Stimulated activated CD8-positive, alpha-beta memory T cell treated with anti-CD3 and anti-CD28 coated beads, Interleukin-12 subunit alpha, Interleukin-12 subunit beta, amount 100 ng/mL, for 24 hours (primary cell): Measurements from ENCODE around the gene TAGLN2.

Source experiments
- DNase-seq: peaks from one replicate; pipeline ENCODE4 v3.0.0-alpha.2; 2020; ENCODE audit errors: extremely low read depth

TAGLN2 gene

DNA sequence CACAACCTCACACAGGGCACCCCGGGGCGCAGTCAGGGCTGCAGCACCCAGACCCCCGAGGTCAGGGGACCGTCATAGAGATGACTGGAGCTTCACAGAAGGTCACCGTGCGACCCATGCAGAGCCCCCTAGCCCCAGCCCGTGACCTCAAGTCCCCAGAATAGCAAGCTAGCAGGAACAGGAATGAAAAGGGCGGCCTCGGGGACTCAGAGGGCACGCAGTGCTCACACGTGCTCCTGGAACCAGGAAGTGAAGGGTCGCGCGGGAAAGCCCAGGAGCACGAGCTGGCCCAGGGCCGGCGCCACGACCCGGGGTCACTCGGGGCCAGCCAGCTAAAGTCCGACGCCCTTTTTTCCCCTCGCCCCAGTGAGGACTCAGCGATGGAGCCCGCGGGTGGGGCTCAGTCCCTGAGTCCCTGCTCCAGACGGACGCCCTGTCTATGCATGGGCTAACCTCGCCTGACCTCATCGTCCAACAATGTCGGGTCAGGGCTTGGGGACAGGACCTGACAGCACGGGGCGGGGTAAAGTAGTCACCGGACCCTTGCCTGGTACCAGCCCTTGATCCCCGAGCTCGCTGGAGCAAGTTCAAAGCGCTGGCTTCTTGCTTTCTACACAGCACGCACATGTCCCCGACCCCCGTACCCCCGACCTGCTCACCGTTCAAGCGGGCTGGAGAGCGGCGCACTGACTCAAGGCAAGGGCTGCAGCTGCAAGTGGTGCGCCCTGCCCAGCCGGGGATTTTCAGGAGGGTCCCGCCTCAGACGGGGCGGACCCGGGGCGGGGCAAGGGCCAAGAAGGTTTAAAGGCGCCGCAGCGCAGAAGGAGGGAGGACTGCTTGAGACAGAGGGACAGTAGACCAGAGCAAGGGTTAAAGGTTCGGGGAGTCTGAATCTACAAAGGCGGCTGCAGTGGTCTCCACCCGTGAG lies at the start of gene TAGLN2:
Gene TAGLN2, minus strand, starts transcription at position 717 of the 928 bp plus-strand sequence. CDS start 4,998 bp downstream, outside the sequence.
- peak; percentile 74 for DNase-seq

DNA sequence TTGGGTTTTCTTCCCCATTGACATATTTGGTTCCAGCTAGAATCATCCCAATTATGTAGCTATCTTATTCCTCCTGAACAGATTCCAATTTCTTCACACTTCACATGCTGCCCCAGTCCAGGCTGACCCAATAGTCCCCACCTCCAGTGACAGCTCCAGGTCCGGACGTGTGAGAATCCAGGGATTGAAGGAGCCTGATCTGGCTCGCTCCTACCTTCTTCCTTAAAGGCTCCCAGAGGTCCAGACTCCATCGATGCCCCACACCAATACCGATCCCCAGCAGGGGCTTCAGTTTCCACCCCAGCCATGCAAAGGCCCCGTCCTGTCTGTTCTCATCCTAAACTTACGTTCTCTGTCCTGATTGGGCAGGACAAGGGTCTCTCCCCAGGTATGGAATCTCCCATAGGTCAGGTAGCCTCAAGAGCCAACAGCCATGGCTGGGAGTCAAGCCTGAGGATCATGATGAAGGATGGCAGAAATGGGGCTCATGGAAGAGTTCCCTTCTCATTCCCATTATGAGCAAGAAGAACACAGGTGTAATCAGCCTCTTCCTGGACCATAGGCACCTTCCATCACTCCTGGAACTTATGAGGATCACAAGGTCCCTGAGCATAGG lies 49.2 kb upstream of the TAGLN2 start:
- no peak for DNase-seq

DNA sequence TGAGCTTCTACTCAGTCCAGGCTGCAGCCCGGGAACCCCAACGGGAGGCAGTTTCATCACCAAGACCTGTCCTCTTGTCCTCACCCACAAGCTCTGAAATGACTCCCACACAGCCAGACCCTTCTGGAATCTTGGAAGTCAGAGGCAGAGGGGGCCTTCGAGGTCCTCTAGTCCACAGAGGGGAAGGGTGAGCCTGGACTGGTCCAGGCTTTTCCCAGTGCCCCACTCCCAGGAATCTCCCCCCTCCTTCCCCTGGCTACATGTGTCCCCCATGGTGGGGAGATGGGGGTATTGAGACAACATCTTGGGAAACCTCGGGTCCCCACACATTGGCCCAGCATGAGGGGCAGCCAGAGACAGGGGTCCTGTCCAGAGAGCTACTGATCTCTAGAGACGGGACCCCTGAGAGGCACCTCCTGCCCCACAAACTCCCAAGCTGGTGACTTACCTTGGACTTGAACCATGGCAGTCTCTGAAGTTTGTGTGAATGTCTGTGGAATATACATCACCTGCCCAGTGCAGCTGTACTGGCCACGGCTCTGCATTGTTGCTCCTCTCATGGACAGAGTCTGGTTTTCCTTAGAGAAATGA lies 48.1 kb upstream of the TAGLN2 start:
- no peak for DNase-seq

DNA sequence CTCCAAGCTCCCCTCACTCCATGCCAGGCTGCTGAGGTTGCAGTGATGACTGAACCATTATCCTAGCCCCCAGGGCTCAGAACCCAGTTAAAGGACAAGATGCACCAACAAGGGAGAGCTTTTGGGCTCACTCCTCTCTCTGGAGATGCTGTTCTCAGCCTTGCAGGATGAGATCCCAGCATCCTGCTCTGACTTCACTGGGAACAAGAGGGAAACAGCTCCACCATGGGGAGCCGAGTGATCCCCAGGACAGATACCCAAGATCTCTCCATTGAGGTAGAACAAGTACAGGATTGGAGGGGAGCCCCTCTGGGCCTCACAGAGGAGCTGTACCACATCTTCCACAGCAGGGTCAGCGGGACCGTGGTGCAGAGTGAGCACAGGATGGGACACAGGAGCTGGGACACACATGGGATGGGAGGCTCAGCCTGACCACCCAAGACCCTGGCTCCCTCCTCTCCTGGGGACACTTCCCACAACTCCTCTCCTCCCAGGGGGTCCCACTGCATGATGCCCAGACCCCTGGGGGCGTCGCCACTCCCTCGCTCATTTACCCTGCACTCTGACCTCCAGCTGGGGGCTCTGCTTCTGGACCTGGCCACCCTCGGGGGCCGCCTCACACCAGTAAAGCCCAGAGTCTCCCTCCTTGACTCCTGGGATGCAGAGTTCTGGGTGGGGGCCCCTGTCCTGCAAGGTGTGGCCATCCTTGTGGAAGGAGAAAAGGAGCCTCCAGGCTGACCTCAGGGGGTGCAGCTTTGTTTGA lies 47.3 kb upstream of the TAGLN2 start:
- DNase-seq = no peak

DNA sequence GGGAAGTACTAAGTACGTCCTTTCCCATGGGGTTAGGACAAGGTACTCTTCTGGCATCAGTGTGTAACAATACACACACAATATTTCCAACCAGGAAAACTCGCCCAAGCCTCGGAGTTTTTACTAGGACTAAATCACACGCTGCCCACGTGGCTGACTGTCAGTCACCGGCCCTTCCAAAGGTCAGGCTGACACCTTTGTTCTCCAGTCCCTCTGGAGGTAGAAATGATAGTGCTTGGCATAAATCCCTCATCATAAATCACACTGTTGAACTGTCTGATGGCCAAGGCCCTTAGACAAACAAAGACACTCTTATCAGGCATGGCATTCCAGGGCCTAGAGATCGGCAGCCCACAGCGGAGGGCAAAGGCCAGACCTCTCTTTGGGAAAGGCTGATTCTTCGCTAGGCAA lies 45.6 kb upstream of the TAGLN2 start:
- no peak for DNase-seq

DNA sequence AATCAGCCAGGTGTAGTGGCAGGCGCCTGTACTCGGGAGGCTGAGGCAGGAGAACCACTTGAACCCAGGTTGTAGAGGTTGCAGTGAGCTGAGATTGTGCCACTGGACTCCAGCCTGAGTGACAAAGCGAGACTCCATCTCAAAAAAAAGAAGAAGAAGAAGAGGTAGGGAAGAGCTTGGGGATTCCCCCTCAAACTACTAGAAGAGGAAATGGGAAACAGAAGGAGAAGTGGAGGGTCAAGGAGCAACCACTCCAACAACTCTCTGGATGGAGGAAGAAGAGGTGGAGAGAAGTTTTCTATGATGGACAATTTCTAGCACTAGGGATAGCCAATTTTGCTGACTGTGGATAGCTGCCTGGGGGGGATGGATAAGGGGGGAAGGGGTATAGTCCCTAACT lies 43.6 kb upstream of the TAGLN2 start:
- no peak for DNase-seq

DNA sequence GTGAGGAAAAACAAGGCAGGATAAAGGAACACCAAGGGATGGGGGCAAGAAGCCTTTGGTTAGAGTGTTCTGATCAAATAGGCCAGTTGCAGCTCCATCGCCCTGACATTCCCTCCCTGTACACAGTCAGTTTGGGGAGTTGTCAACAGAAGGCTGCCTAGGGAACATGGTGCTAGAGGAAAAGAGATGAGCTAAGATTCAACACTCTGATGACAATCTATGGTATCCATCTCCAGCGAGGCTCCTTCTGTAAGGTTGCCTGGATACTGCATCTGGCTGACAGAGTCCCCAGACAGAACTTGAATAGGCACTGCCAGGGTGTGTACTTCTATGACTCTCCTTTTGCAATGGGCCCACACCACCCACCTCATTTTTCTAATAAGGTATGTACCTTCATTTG lies 40.0 kb upstream of the TAGLN2 start:
- no peak for DNase-seq

DNA sequence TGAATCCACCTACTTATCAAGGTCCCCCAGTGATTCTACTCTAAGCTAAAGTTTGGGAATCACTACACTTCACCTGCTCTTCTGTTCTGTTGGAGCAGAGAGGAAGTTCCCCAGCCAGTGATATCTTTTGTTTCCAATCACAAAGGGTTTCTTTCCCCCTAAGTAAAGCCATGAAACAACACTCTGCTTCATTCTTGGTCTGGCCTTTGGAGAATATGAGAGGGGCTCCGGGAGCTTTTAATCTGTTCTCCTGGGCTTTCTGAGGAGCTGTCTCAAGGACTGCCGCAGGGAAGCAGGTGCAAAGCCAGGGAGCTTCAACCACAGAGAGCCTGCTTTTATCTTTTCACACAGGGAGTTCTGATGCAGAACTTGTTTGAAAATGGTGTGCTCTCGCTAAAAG lies 38.8 kb upstream of the TAGLN2 start:
- DNase-seq = no peak

DNA sequence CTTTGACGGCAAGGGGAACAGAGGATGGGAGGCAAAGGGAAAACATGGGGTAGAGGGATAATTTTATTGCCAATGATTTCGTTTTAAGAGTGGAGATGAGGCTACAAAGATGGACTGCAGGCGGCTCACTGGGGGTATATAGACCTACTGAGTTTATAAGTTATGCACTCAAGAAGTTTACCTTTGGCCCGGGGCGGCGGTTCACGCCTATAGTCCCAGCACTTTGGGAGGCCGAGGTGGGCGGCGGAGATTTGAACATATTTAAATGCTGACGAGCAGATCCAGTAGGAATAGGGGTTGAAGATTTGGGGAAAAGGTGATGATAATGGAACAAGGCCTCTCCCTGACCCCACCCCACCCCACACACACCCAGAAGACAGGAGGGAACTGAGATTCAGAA lies 36.9 kb upstream of the TAGLN2 start:
- no peak for DNase-seq

DNA sequence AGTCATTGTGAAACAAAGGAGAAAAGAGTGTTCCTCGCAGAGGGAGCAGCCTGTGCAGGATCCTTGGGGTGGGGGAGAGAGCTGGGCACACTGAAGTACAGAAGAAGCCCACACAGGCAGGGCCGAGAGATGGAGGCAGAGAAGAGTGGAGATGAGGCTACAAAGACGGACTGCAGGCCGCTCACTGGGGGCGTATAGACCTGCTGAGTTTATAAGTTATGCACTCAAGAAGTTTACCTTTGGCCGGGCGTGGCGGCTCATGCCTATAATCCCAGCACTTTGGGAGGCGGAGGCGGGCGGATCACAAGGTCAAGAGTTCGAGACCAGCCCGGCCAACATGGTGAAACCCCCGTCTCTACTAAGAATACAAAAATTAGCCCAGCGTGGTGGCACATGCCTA lies 36.3 kb upstream of the TAGLN2 start:
- no peak for DNase-seq

DNA sequence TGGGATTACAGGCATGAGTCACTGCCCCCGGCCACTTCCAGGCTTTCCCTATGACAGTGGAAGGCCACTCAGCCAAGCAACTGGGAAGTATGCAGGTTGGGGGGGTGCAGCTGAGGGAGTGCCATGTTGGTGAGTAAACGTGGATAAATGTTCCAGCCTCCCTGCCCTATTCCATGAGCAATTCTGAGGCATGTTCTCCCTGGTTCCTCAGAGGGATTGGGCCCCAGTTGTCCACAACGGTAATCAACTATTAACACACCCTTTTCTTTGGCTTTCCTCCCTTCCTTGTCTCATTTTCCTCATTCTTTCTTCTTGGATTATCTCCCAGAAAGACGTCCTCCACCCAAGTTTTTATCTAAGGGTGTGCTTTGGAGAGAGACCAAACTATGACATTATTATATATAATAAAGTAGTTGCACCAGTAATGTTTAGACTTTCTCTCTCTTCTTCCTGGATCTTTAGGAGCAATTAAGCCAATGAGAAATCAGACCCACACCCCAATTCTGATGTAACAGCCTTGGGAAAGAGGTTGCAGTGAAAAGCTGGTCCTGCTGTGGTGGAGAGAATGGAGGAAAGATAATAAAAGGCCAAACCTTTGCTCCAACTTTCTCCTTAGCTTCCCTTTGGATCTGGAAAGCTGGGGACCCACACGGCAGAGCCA lies 35.5 kb upstream of the TAGLN2 start:
- no peak for DNase-seq

DNA sequence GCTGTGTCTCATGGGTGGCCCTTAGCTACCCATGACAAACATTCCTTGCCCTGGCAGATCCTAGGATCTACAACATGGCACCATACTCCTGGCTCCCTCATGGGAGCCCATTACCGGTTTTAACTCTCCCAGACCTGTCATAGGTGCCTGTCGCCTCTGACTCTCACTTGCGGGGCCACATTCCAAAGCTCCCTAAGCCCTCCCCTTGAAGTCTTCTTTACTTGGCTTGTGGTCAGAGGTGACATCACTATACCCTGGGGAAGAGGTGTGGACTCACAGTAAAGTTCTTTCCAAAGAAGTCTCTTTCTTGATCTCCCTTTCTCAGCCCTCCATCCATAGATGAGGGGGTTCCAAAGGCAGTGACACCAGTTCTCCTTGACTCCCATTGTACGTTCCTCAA lies 34.1 kb upstream of the TAGLN2 start:
- no peak for DNase-seq

DNA sequence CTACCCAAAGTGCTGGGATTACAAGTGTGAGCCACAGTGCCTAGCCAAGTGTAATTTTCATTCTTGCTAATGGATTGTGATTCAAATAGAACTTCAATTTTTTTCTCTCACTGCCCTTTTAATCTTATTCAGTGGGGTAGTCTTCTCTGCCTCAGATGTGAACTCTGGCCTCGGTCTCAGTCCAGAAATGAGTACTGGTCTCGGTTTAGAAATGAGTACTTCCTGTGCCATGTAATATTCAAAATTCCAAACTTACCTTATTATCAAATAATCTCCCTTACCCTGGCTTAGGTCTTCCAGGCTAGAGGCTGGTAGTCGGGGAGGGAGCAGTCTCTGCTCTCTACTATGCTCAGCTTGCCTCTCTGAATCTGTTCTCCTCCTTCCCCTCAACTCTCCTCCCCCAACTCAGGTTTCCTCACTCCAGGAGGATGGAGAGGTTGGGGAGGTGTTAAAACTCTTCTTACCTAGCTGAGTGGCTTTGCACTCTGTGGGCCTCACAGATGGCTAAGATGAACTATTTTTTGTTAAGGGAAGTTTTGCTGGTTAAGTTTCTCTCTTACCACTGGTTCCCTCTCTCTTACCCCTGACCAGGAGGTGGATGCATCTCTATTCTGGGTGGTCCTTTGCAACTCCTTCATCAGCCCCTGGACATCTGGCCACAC lies 33.5 kb upstream of the TAGLN2 start:
- no peak for DNase-seq

DNA sequence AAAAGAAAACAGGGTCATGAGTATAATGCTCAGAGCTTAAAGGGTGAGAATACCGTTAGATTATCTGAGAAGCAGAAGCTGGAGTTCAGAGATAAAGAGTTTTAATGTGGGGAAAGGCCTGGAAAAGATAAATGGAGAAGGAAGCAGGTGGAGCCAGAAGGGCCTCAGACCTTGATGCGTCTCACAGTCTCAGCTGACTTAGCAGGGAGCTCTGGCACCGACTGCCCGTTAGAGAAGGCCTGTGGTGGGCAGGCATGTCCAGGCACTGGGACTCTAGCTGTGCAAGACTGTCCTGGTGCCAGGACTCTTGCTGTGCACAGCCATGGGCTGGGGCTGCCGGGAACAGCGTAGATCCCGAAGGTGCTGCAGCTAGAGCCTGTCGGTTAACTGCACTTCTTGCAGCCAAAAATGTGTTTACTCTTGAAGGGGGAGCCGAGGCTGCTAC lies 32.5 kb upstream of the TAGLN2 start:
- no peak for DNase-seq

DNA sequence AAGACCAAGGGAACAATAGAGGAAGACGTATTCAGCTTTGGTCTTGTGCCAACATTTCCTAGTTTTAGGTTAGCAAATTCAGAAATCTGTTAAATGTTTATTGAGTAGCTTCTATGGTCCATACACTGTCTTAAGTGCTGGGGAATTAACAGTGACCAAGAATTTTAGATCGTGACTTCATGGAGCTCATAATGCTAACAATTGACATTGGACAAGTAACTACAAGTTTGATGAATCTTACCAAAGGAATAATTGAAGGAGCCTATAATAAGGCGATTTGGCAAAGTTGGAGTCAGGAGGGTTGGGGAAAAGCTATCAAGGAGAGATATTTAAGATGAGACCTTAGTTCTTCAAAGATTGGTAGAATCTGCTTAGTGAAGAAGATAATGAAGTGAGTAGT lies 30.1 kb upstream of the TAGLN2 start:
- no peak for DNase-seq

DNA sequence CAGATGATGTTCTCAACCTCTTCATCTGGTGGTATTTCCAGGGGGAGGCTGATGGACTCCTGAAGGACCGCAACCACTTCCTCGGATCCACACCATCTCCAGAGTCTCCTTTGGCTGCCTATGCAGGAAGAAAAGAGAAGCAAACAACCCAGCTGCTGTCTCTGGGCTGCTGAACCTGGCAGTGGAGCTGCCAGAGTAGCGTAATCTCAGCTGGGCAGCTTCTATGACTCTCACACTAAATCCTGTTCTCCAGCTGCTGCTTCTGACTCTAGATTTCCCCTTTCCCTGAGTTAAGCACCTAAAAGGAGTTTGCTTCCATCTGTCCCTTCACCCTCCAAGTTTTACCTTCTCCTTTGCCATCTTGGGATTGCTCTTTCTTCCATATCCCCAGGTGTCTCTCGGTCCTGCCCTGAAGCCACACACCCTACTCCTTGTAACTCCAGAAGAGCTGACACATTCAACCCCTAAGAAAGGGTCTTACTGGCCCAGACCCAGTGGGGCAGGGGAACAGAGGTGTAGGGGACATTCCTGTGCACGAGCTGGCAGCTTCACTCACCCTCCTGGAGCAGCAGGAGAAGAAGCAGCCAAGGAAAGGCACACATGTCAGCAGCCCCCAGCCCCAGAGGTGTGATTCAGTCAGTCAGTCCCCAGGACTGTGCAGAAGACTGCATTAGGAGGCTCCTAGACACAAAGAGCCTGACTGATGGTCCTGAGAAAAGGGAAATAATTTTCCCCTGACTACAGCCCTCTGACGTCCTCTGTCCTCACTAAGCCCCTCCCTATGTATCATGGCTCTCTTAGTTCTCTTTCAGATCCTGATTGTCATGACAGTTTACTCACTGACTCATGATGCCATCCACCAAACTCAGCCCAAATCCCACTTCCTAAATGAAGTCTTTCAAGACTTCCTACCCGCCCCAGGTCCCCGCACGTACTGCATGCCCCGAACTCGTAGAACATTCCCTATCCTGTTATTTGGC lies 28.5 kb upstream of the TAGLN2 start, which contains the start of gene SLAMF9:
Gene SLAMF9, minus strand, starts transcription at position 702 of the 980 bp plus-strand sequence. Its CDS starts 100 bp downstream, at position 602.
- no peak for DNase-seq

DNA sequence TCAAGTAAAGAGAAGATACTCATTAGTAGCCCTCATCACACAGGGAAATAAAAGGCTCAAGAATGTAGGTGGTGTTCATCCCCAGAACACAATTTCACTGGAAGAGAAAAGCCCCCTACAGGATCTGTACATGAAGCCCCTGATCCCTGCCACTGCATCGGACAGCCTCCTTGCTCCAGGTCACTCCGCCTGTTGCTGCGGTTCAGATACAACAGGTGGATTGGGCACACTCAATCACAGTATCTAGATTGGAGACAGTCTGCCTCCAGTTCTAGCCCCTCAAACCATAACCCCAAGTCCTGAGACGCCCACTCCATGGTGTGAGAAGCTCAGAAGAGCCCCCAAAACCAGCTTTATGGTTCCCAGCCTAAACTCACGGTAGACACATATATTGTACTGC lies 27.6 kb upstream of the TAGLN2 start:
- no peak for DNase-seq

DNA sequence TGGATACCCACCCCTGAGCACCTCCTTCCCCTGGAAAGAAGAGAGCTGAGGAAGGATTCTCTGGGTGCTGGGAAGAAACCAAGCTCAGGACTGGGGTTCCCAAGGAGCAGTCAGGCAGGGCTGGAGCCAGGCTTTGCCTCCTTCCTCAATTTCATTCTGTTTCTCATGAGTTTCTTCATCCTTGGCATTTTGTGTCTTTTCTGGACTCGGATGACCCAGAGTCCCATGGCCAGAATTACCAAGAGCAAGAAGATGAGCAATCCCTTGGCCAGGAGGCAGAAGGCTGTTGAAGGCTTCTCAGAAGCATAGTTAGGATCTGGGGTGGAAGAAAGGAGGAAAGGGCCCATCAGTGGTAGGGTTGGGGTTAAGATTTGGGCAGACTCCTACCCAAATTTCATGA lies 26.2 kb upstream of the TAGLN2 start:
- no peak for DNase-seq

DNA sequence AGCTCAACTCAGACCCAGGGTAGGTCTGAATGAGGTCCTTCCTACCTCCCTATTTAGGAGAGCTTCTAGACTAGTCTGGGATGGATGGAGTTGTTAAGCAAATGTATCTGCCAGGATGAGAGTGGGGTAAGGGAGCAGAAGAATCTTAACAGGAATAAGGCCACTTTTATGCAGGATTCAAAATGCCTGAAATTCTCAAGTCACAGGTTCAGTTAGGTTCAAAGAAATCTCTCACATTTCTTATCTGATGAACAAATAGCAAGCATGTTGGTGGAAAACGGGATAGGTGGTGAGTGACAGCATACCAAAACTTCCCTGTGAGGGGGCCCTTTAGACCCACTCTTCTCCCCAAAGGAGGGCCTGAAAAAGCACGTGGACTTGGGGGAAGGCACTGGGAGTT lies 25.7 kb upstream of the TAGLN2 start:
- DNase-seq = no peak

DNA sequence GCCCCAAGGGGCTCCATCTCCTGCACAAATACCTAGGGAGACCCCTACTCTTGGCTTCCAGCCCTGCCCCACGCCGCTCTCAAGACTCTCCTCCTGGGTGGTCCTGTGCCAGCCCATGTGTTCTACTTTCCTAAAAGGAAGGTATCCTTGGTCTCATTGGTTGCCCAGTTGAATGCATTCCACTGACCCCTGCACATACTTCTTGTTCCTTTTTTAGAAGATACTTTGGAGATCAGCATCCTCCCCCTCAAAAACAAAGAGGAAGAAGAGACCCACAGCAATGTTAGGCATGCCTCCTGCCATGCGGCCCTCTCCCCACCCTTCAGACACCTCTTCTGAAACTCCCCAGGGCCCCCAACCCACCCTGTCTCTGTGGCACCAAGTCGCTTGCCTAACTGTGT lies 24.7 kb upstream of the TAGLN2 start:
- DNase-seq = no peak
